ENCODE data around the gene CARS2. TPM values are rescaled to one million over a fixed set of nuclear protein-coding genes. Genes with fewer than 3 reads are reported as not detected.
A peak's percentile ranks its signal among the peaks of the same experiment; 100 is the strongest.

Gene CARS2
- total RNA-seq, 2 experiments from 2014 or later = 45.0 to 47.3 TPM

GRCh38 chr13:110681868-110682550 lies 23.9 kb downstream of the CARS2 start:
- TF ChIP-seq EZH2phosphoT487 (IDR thresholded peaks at IDR 0.05; ENCODE audit: borderline replicate concordance, low read depth, low read length) (no peak), CTCF (conservative IDR thresholded peaks at IDR 0.05; ENCODE audit: low read length) (no peak)
- Histone ChIP-seq H3K4me2 (ENCODE audit: low read length) (no peak overlapping the region), H3K4me3 (ENCODE audit: low read depth, low read length, poor library complexity, severe bottlenecking) (no peak overlapping the region), H3K9me3 (ENCODE audit: low read length) (no peaks in the 10 kb centered on the region), H2AFZ (ENCODE audit: low read length) (no peak overlapping the region), H3K9me2 (ENCODE audit: insufficient read depth, low read length) (no peaks in the 10 kb centered on the region), H4K20me1 (ENCODE audit: insufficient read depth, low read length) (no peaks in the 10 kb centered on the region), H3K27ac (ENCODE audit: low read depth, low read length, poor library complexity, severe bottlenecking) (no peak overlapping the region), H3K4me1 (ENCODE audit: insufficient read depth, low read length, poor library complexity, severe bottlenecking) (peaks cover 22% of the 10 kb centered on the region), H3K79me2 (ENCODE audit: insufficient read depth, low read depth, low read length) (no peaks in the 10 kb centered on the region), H3K36me3 (ENCODE audit: insufficient read depth, low read length) (peaks cover 49% of the 10 kb centered on the region; the same call in 1 of the 2 replicates)
- ChIA-PET POLR2A (no interaction called here), CTCF (ENCODE audit: unreplicated experiment) (no interaction called here)
- intact Hi-C loops (cut with micrococcal nuclease; ENCODE audit: unreplicated experiment) = no loop called here
- BruUV-seq (replicated peaks) = no TSS peak
- no peak for DNase-seq (ENCODE audit: low spot score)

GRCh38 chr13:110680852-110681251 lies 25.1 kb downstream of the CARS2 start:
- intact Hi-C loops (cut with micrococcal nuclease; ENCODE audit: unreplicated experiment) = no loop called here
- Histone ChIP-seq H3K9me3 (ENCODE audit: low read length) (no peaks in the 10 kb centered on the region), H3K9me2 (ENCODE audit: insufficient read depth, low read length) (no peaks in the 10 kb centered on the region), H2AFZ (ENCODE audit: low read length) (no peak overlapping the region), H3K4me3 (ENCODE audit: low read depth, low read length, poor library complexity, severe bottlenecking) (no peak overlapping the region), H3K27ac (ENCODE audit: low read depth, low read length, poor library complexity, severe bottlenecking) (no peak overlapping the region), H3K79me2 (ENCODE audit: insufficient read depth, low read depth, low read length) (no peaks in the 10 kb centered on the region), H4K20me1 (ENCODE audit: insufficient read depth, low read length) (no peaks in the 10 kb centered on the region), H3K4me1 (ENCODE audit: insufficient read depth, low read length, poor library complexity, severe bottlenecking) (peaks cover 26% of the 10 kb centered on the region), H3K4me2 (ENCODE audit: low read length) (no peak overlapping the region), H3K36me3 (ENCODE audit: insufficient read depth, low read length) (peaks cover 42% of the 10 kb centered on the region; the same call in 1 of the 2 replicates)
- TF ChIP-seq EZH2phosphoT487 (IDR thresholded peaks at IDR 0.05; ENCODE audit: borderline replicate concordance, low read depth, low read length) (no peak), CTCF (conservative IDR thresholded peaks at IDR 0.05; ENCODE audit: low read length) (peak; percentile 47)
- DNase-seq (ENCODE audit: low spot score) = peak; percentile 35
- ChIA-PET POLR2A (no interaction called here), CTCF (ENCODE audit: unreplicated experiment) (no interaction called here)
- no TSS peak for BruUV-seq (replicated peaks)

- Histone ChIP-seq H3K9me3 (ENCODE audit: low read length) (no peaks in the 10 kb centered on the region), H3K79me2 (ENCODE audit: insufficient read depth, low read depth, low read length) (no peaks in the 10 kb centered on the region), H3K4me2 (ENCODE audit: low read length) (no peak overlapping the region), H4K20me1 (ENCODE audit: insufficient read depth, low read length) (no peaks in the 10 kb centered on the region), H3K4me1 (ENCODE audit: insufficient read depth, low read length, poor library complexity, severe bottlenecking) (peaks cover 26% of the 10 kb centered on the region), H3K36me3 (ENCODE audit: insufficient read depth, low read length) (peaks cover 27% of the 10 kb centered on the region), H2AFZ (ENCODE audit: low read length) (no peak overlapping the region), H3K9me2 (ENCODE audit: insufficient read depth, low read length) (no peaks in the 10 kb centered on the region), H3K4me3 (ENCODE audit: low read depth, low read length, poor library complexity, severe bottlenecking) (no peak overlapping the region), H3K27ac (ENCODE audit: low read depth, low read length, poor library complexity, severe bottlenecking) (no peak overlapping the region)
- TF ChIP-seq CTCF (conservative IDR thresholded peaks at IDR 0.05; ENCODE audit: low read length) (no peak), EZH2phosphoT487 (IDR thresholded peaks at IDR 0.05; ENCODE audit: borderline replicate concordance, low read depth, low read length) (no peak)
- no peak for DNase-seq (ENCODE audit: low spot score)
- ChIA-PET CTCF (ENCODE audit: unreplicated experiment) (no interaction called here), POLR2A (no interaction called here)
- no TSS peak for BruUV-seq (replicated peaks)
- intact Hi-C loops (cut with micrococcal nuclease; ENCODE audit: unreplicated experiment) = loop anchor here (2.0 kb wide), 2 partner anchors 29 to 37 kb away; partner anchors contain the start of gene CARS2
Observed at GRCh38 chr13:110677731-110678545, 28.0 kb downstream of the CARS2 start.

Measured in OCI-LY7 (cell line).